SK-N-DZ (cell line): Measurements from ENCODE around the gene SLC1A1. TPM values are rescaled to one million over a fixed set of nuclear protein-coding genes. Genes with fewer than 3 reads are reported as not detected.

Source experiments
- DNase-seq: peaks from one replicate; pipeline ENCODE4 v3.0.0-alpha.2; 2015; ENCODE audit warnings: low spot score
- polyA plus RNA-seq, 2 experiments: library from polyadenylated mRNA; depleted of rRNA; stranded (reverse); fragments of >200 nt; gene quantifications; 2 replicates each; pipeline ENCODE4 v1.2.3, GENCODE V29; 2014

Gene SLC1A1
- polyA plus RNA-seq (2014; cell fraction: cytosol; rRNA removed), result 0.12 TPM in 1 of 2 replicates, not detected in the other
- polyA plus RNA-seq (2014; cell fraction: nucleus; rRNA removed), result 0.05 TPM in 1 of 2 replicates, not detected in the other

DNA sequence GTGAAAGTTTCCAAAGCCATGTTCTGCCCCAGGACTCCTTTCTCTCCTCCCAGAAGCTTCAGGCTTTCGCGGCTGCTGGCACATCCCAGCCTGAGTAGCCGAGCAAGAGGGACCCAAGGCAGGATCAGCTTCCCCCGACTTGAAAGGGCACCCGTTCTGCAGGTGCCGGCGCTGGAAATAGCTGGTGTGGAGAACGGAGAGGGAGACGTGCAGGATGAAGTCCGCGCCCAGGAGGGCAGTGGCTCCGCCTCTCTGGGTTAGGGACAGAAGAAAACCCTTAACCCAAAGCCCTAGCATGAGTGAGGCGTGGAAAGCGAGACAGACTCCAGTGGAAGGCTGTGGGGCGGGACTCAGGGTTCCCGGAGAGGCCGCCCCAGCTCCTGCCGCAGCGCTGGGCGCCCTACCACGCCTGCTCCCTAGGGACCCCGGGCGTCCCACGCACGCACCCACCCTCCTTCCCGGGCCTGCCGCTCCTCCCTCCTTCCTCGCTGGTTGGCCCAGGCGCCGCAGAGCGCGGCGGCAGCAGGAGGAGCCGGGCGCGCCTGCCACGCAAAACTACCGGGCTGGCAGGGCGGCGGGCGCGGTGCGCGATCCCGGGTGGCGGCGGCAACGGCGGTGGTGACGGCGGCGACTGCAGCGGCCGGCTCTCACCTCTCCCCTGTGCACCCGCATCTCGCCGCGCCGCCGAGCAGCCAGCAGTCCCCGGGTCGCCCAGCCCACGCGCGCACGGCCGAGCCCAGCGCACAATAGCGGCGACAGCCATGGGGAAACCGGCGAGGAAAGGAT lies at the start of gene SLC1A1:
TSS of gene SLC1A1 (plus strand) at position 550 of the 786 bp plus-strand sequence. CDS start at position 762, 212 bp downstream.
- peak; percentile 5 for DNase-seq

DNA sequence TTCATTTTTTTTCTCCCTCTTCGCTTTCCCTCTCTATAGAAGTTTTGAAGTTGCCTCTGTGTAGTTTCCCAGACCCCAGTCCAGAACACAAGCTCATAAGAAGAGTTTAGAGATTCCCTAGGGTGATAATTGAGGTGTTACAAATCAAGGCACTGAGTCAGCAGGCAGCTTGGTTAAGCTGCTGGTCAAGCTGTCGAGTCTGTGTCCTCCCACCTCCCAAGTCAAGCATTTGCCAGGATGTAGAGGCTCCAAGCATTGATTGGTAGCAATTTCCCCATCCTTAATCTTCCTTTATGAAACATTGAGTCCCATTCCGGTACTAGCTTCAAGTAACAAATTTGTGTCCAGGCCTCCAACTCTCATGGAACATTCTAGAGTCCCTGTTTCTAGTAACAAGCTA lies 47.5 kb upstream of the SLC1A1 start:
- DNase-seq, result no peak

DNA sequence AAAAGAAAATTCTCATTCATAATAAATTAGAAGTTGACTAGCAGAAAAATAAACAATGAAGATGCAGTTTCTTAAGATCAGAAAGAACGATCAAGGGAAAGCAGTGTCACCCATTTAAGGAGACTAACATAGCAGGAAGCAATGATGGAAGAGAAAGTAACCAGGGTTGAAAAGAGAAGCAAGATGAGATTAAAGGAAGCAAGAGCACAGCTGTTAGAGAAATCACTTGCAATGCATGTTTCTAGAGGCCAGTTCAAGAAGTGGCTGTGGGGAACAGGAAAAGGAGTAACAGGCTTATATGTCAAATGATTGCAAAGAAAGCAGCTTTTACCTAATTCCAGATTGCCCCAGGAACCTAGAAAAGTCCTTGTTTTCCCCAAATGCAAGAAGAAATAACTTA lies 46.8 kb upstream of the SLC1A1 start:
- DNase-seq, result no peak

- no peak for DNase-seq
These were observed 28.8 kb upstream of the SLC1A1 start for GRCh38 chr9:4461437-4461836.

DNA sequence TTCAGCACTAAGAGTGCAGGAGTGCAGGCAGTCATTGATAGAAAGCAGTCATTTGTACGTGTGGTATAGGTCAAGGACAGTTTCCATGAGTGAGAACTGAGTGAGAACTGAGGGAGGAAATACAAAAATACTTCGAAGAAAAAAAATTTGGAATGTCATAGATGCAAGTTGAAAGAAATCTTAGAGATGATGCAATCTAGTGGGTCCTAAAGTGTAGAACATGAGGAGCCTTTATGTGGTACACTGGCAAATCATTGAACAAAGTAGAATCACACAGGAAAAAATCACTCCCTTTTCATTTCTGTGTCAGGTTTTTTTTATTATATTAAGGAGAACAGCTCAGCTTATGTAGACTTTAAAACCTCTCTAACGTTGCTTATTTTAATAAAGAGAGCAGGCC lies 26.4 kb upstream of the SLC1A1 start:
- DNase-seq, result no peak

GRCh38 chr9:4464911-4465513 lies 25.3 kb upstream of the SLC1A1 start:
- DNase-seq, result no peak

GRCh38 chr9:4465910-4466309 lies 24.4 kb upstream of the SLC1A1 start:
- no peak for DNase-seq

DNA sequence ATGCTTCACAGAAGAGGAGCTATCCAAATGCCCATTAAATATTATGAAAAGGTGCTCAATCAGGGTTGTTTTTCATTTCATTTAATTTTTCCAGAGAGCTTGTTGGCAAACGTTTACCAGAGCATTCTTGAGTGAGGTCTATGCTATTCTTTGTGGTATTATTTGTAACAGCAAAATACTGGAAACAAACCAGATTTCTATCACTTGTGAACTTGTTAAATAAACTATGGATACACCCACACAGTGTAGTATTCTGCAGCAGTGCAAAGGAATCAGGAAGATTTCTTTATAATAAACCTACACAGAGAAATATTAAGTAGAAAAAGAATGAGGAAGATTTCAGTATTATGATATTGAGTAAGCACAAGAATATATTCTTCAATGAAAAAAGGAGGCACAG lies 15.0 kb upstream of the SLC1A1 start:
- no peak for DNase-seq

DNA sequence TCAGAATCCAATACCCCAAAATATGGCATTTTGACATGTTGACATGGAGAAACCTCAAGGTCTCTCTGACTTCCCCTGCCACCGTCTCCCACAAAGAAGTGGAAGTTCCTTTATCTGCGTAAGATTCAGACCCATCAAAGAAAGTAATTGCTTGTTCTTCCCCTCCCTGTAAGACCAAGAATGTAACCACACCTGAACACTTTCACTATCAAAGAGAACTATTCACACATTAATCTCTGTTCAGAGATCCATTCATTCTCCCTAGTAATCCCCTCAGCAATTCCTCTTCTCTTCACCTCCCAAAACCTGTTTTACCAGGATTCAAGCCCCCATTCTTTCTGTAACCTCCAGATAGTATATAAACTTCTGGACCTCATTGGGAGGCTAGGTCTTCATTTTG lies 4.1 kb upstream of the SLC1A1 start:
- no peak for DNase-seq

GRCh38 chr9:4489562-4489918 lies 728 bp upstream of the SLC1A1 start:
- DNase-seq, result no peak

GRCh38 chr9:4490705-4491625 lies 697 bp downstream of the SLC1A1 start:
- no peak for DNase-seq

DNA sequence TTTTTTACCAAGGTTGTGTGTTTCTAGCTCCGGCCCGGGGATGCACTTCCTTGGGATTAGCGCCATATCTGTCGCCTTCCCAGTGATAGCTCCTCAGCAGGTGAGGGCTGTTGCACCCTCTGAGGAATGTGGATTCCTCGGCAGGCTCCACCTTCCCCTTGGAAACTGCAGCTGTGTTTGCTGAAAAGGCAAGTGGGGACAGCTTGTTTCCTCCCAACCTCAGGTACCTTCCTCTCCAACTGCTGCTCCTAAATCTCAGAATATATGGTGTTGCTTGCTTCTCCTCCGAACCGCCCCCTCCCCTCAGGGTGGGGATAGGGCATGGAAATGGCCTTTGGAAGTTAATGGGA lies 1.3 kb downstream of the SLC1A1 start:
- DNase-seq, result no peak

GRCh38 chr9:4494332-4494731 lies 4.1 kb downstream of the SLC1A1 start:
- no peak for DNase-seq

- no peak for DNase-seq
These were observed 4.5 kb downstream of the SLC1A1 start for GRCh38 chr9:4494806-4495205.

GRCh38 chr9:4495537-4495936 lies 5.3 kb downstream of the SLC1A1 start:
- DNase-seq, result no peak

GRCh38 chr9:4496497-4496896 lies 6.2 kb downstream of the SLC1A1 start:
- DNase-seq, result no peak

- no peak for DNase-seq
These were observed 7.1 kb downstream of the SLC1A1 start for GRCh38 chr9:4497395-4497794.

DNA sequence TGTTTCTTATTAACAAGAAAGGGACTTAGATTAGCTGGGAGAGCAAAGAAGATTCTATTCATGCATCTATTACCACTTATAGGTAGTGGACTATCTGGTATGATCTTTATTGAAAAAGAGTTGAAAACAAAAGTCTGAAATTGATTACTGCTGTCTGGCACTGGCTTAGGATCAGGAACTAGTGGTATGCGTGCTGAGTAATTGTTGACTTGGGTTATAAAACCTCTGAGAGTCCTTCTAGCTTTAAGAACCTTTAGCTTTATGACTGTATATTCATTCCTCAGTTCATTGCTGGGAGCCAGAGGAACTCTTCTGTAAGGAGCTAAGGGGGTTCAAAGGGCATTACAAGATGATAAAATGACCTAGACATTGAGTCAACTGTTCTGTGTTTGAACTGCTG lies 7.6 kb downstream of the SLC1A1 start:
- DNase-seq, result no peak

- DNase-seq, result no peak
These were observed 9.6 kb downstream of the SLC1A1 start for GRCh38 chr9:4499917-4500316.

GRCh38 chr9:4501147-4501507 lies 10.9 kb downstream of the SLC1A1 start:
- DNase-seq, result no peak

- no peak for DNase-seq
These were observed 12.2 kb downstream of the SLC1A1 start for GRCh38 chr9:4502444-4502843.

DNA sequence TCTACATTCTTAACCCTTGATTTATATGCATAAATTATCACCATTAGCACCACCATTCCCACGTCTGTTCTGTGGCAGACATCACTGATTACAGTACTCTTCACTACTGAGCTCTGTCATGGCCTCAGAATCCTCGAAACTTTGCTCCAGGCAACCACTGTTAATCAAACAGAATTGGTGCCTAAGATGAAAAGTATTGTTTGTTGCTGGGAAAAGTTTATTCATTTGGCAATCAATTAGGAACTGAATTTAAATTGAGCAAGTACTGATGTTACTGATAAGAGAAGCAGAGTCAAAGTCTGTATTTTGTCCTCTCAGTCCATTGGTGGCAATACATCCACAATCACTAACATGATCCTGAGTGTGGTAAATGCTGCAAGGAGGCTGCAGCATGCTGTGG lies 12.8 kb downstream of the SLC1A1 start:
- no peak for DNase-seq
